Measurements from ENCODE around the gene ATAD2B. TPM values are rescaled to one million over a fixed set of nuclear protein-coding genes. Genes with fewer than 3 reads are reported as not detected.
"Not testable (repeated sequence)": the region's sequence is repeated elsewhere in the genome, so short reads cannot be mapped to it uniquely, and the experiment has no call there.

ATAD2B gene
- total RNA-seq, 1 experiment from 2014 or later, result 7.6 TPM

DNA sequence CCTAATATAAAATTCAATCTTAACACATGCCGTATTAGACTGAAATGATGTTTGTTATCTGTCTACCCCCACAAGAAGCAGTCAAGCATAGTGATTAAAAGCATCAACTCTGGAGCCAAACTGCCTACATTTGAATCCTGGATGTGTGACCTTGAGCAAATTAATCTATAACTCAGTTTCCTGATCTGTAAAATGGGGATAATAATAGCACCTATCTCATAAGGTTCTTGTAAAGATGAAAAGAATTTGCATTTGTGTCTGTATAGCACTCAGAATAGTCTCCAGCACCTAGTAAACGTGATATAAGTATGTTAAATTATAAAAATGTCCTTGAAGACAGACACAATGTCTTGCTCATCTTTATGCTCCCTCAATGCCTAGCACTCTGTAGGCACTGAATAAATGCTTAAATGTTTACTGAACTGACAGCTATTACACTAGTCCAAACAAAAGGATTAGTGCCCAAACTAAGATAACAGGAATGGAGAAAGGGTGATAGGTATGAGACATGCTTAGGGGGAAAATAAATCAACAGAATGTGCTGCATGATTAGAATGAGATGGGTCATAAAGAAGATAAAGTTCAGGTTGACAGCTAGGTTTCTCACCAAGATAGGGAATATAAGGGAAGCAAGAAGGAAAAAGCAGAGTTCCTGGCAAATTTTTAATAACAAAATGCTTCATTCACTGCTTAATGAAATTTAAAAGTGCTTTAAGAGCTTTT, 180.6 kb downstream of the ATAD2B start:
- no peak for DNase-seq (ENCODE audit: low read depth)

GRCh38 chr2:23745726-23746105, 181.2 kb downstream of the ATAD2B start:
- DNase-seq (ENCODE audit: low read depth), result peak; percentile 81

- DNase-seq (ENCODE audit: low read depth), result no peak
These were observed 181.7 kb downstream of the ATAD2B start for GRCh38 chr2:23745068-23745725.

DNA sequence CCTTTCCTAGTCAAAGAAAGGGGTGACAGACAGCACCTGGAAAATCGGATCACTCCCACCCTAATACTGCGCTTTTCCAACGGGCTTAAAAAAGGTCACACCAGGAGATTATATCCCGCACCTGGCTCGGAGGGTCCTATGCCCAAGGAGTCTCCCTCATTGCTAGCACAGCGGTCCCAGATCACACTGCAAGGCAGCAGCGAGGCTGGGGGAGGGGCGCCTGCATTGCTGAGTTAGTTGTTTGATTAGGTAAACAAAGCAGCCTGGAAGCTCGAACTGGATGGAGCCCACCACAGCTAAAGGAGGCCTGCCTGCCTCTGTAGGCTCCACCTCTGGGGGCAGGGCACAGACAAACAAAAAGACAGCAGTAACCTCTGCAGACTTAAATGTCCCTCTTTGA, 190.1 kb downstream of the ATAD2B start:
- not testable (repeated sequence) for DNase-seq (ENCODE audit: low read depth)

DNA sequence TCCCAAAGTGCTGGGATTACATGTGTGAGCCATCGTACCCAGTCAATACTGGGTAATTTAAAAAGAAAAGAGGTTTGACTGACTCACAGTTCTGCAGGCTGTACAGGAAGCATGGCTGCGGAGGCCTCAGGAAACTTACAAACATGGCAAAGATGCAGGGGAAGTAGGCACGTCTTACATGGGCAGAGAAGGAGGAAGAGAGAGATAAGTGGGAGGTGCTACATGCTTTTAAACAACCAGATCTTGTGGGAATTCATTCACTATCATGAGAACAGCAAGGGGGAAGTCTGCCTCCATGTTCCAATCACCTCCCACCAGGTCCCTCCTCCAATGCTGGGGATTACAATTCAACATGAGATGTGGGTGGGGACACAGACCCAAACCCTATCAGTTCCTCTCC, 192.5 kb downstream of the ATAD2B start:
- no peak for DNase-seq (ENCODE audit: low read depth)

GRCh38 chr2:23723029-23723428, 203.9 kb downstream of the ATAD2B start:
- not testable (repeated sequence) for DNase-seq (ENCODE audit: low read depth)

- DNase-seq (ENCODE audit: low read depth), result no peak
These were observed 204.7 kb downstream of the ATAD2B start for GRCh38 chr2:23722255-23722654.

GRCh38 chr2:23721454-23721826, 205.5 kb downstream of the ATAD2B start:
- DNase-seq (ENCODE audit: low read depth), result no peak

- DNase-seq (ENCODE audit: low read depth), result no peak
These were observed 206.0 kb downstream of the ATAD2B start for GRCh38 chr2:23720705-23721453.

DNA sequence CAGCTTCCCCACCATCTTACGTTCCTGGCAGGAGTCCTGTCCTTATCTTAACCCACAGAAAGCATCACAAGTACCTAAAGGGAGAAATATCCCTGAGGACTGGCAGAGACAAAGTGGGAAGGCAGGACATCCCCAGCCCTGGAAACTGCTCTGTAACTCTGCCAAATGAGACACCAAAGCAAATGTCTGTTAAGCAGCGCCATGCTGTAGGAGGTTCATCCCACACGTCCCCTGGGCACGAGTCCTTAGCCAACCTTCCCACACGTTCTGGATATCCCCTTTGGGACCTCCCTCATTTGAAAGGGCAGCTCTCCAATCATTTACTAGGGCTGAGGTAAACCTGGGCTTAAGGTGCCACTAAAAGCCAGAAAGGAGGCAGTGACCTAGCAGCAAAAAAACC, 207.2 kb downstream of the ATAD2B start:
- no peak for DNase-seq (ENCODE audit: low read depth)

GRCh38 chr2:23718931-23719700, 207.8 kb downstream of the ATAD2B start:
- no peak for DNase-seq (ENCODE audit: low read depth)

- DNase-seq (ENCODE audit: low read depth), result no peak
These were observed 213.6 kb downstream of the ATAD2B start for GRCh38 chr2:23713351-23713750.

GRCh38 chr2:23712756-23713151, 214.2 kb downstream of the ATAD2B start:
- no peak for DNase-seq (ENCODE audit: low read depth)

DNA sequence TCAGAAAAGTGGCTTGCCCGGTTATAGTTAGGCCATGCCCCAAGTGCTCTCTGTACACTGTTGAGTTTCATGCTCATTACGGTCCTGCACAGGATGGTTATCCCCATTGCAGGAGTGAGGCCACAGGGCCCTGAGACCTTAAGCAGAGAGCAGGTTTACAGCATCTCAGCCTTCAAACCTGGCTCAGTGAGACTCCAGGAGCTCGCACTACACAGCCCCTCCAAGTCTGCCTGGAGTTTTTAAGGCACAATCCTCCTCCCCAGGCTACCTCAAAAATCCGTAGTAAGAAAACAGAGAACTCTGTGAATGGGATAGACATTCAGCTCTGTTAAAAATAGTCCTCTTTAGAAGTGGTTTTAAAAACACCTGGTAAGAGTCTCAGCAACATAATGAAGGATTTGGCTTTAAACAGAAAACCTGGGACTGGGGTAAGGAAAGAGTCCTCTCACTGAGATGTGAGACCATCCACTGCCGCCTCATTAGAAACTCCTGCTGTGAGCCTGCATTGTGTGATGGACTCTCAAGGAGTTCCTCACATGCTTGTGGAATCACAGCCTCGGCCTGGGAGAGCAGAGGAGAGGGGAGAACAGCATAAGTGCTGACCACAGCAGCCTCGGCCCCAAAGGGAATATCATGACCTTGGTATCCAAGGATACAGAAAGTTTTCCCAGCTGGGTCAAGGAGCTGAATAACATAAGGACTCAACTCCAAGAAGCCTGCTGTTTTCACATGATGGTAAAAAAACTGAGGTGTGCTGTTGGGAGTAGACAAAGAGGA, 214.8 kb downstream of the ATAD2B start:
- no peak for DNase-seq (ENCODE audit: low read depth)

GRCh38 chr2:23709311-23709710, 217.6 kb downstream of the ATAD2B start:
- no peak for DNase-seq (ENCODE audit: low read depth)

GRCh38 chr2:23708771-23709170, 218.2 kb downstream of the ATAD2B start:
- DNase-seq (ENCODE audit: low read depth), result no peak

DNA sequence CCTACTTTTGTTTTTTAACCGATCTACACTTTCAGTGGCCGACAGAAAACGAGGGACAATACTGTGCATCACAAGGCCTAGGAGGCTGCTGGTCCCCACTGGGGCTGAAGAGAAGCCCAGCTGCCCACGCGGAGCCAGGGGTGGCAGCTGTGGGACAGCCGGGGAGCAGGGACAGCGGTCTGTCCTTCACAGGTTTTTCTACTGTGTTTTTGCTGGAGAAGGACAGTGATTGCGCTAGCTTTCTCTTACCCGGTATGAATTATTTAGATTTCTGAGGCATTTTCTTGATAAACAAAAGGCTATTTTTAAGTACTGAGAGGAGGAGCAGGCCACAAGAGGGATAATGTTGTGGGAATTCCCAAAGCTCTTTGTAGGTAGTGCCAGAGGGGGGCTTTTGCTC, 219.8 kb downstream of the ATAD2B start:
- no peak for DNase-seq (ENCODE audit: low read depth)

DNA sequence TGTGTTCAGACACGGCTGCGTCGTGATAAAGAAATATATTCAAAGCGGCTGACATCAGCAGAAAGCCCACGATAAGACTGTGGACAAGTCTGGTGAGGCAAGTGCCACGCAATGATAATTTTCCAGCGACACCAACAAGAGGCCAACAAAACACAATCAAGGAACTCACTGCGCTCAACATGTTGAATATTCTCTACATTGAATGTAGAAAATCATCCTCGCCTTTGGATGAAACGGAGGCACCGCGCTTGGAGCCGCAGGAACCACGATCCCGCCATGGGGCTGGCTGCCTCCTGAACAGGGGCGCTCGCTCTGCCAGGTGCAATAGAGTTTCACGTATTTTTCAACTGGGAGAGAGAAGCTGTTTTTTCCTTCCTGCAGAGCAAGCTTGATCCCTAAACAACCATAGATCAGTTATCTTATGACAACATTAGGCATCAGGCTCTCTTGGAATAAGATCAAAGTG, 220.3 kb downstream of the ATAD2B start:
- DNase-seq (ENCODE audit: low read depth), result no peak

- DNase-seq (ENCODE audit: low read depth), result no peak
These were observed 220.9 kb downstream of the ATAD2B start for GRCh38 chr2:23705771-23706612.
